GM19193 (cell line): Measurements from ENCODE around the gene CCDC14.
"Not testable (repeated sequence)": the region's sequence is repeated elsewhere in the genome, so short reads cannot be mapped to it uniquely, and the experiment has no call there.

Experiments
- POLR2A ChIP-seq: IDR thresholded peaks from 4 replicates; pipeline ENCODE4 v1.6.1; 2011; ENCODE audit not compliant: insufficient read depth, insufficient read length; ENCODE audit errors: extremely low read depth

The CCDC14 gene, protein sequence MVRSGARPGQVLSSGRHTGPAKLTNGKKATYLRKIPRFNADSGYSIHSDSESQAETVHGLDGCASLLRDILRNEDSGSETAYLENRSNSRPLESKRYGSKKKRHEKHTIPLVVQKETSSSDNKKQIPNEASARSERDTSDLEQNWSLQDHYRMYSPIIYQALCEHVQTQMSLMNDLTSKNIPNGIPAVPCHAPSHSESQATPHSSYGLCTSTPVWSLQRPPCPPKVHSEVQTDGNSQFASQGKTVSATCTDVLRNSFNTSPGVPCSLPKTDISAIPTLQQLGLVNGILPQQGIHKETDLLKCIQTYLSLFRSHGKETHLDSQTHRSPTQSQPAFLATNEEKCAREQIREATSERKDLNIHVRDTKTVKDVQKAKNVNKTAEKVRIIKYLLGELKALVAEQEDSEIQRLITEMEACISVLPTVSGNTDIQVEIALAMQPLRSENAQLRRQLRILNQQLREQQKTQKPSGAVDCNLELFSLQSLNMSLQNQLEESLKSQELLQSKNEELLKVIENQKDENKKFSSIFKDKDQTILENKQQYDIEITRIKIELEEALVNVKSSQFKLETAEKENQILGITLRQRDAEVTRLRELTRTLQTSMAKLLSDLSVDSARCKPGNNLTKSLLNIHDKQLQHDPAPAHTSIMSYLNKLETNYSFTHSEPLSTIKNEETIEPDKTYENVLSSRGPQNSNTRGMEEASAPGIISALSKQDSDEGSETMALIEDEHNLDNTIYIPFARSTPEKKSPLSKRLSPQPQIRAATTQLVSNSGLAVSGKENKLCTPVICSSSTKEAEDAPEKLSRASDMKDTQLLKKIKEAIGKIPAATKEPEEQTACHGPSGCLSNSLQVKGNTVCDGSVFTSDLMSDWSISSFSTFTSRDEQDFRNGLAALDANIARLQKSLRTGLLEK

GRCh38 chr3:123960781-123961507 is at the start of gene CCDC14:
Gene CCDC14, minus strand, starts transcription at chr3:123961229. Its CDS starts 56 bp downstream, at chr3:123961173.
- peak; percentile 78 for TF ChIP-seq POLR2A

GRCh38 chr3:124007186-124007585 is 46.2 kb upstream of the CCDC14 start:
- TF ChIP-seq POLR2A = no peak

- no peak for TF ChIP-seq POLR2A
These were observed 36.5 kb upstream of the CCDC14 start for GRCh38 chr3:123997543-123997942.

DNA sequence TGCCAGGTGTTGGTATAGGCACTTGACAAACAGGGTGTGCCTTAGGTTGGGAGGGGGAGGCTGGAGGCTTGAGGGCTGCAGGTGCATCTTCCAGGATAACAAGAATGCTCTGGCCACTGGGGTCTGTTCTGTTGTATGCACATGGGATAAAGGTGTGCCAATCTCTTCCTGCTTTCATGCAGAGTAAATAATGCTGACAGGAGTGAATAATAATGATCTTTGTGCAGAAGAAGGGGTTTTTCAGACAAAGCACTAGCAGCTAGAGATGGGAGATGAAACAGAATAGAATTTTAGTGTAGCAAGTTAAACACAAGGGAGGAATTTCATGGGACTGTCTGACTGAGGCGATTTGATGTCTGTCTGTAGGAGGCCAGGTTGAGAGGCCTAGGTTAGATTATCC is 32.8 kb upstream of the CCDC14 start:
- no peak for TF ChIP-seq POLR2A

DNA sequence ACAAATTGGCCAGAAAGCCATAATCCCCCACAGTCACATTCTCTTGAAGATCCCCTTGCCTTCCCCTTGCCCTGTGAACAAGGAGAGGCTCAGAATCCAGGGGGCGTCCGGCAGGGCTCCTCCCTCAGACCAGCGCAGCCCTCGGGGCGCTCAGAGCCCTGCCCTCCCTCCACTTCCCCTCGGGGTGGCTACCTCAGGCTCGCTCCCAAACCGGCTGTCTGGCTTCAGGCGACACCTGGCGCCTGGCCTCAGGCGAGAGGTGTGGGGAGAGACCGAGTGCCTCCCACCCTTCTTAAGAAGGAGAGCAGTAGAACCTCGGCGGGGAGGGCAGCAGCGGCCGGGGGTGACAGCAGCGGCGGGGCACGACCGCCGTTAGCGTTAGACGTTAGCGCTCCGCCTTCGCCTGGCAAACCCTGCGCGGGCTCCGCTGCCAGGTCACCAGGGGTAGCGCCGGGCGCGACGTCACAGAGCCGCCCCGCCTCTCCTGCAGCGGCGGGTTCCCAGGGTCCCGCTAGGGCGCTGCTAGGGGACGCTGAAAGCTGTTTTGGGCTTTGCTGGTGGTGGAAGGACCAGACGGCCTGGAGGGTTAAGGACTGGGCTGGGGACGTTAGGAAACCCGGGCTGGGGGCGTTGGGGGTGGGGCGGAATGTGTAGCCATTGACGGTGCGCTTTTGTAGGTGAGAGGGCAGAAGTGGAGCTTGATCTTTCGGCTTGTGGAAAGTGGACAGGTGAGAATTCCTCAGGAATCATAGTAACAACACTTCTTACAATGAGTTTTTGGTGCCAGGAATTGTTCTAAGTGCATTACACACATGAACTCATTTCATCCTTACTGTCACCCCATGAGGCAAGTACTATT is 30.9 kb upstream of the CCDC14 start, which contains the start of gene ROPN1:
TSS of gene ROPN1 (minus strand) at position 395 of the 859 bp plus-strand sequence. CDS start 11,643 bp downstream, outside the sequence.
- not testable (repeated sequence) for TF ChIP-seq POLR2A

- no peak for TF ChIP-seq POLR2A
These were observed 25.4 kb upstream of the CCDC14 start for GRCh38 chr3:123986427-123986826.

GRCh38 chr3:123984957-123985356 is 23.9 kb upstream of the CCDC14 start:
- TF ChIP-seq POLR2A = no peak

- TF ChIP-seq POLR2A = no peak
These were observed 23.3 kb upstream of the CCDC14 start for GRCh38 chr3:123984350-123984749.

- no peak for TF ChIP-seq POLR2A
These were observed 19.5 kb upstream of the CCDC14 start for GRCh38 chr3:123980539-123980938.

DNA sequence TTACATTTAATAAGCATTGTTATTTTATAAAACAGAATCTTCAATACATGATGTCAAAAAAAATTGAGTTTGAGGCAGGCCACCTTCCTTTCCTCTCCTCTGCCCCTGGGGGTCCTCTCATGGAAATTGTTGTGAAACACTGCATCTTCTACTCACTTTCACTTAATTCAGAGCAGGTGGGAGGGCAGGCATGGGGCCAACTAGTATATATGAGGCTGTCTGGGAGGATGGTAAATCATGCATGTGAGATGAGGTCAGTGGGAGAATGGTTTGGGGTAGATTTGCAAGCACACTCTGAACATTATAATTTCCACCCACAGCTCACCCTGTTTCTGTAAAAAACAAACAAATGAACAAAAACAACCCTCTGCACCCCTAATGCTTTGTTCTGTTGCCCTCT is 10.4 kb upstream of the CCDC14 start:
- TF ChIP-seq POLR2A = no peak

DNA sequence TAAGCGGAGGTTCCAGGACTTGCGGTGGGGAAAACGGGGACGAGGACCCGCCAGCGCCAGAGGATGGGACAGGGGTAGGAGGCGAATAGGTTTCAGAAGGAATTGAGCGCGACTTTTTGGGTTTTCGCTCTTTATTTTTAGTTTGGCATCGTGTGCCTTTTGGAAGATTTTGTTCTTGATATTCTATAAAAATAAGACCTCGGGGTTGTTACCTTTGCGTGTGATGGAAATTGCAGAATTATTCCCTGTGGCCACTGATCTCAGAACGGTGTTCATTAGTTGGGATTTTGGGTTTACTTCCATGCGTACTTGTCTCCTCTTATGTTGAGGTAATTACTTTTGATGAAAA is 453 bp upstream of the CCDC14 start:
- no peak for TF ChIP-seq POLR2A

DNA sequence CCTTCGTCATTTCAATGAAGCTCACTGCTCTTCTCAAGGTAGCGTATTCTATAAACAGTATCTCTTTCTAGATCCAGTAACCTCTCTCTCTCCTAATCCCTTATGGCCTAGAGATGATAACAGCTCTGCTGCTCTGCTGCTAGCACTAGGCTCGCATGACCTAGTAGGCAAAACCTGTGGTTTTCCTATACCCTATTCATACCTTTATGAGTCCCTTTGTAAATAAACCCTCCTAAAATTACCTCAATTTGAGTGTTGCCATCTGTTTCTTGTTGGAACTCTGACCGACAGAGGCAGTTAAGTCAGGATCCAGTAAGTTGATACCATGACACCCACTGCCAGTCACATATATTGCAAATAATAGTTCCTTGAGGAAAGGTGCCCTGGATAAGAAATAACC is 7.3 kb downstream of the CCDC14 start:
- no peak for TF ChIP-seq POLR2A

- TF ChIP-seq POLR2A = no peak
These were observed 8.0 kb downstream of the CCDC14 start for GRCh38 chr3:123952844-123953520.

- no peak for TF ChIP-seq POLR2A
These were observed 9.2 kb downstream of the CCDC14 start for GRCh38 chr3:123951522-123952447.
